ENCODE data around the gene CDKN2D. TPM values are rescaled to one million over a fixed set of nuclear protein-coding genes. Genes with fewer than 3 reads are reported as not detected.
"Not testable (repeated sequence)": the region's sequence is repeated elsewhere in the genome, so short reads cannot be mapped to it uniquely, and the experiment has no call there.

CDKN2D gene
- total RNA-seq, 1 donor from 2014 or later, result 12.0 TPM

DNA sequence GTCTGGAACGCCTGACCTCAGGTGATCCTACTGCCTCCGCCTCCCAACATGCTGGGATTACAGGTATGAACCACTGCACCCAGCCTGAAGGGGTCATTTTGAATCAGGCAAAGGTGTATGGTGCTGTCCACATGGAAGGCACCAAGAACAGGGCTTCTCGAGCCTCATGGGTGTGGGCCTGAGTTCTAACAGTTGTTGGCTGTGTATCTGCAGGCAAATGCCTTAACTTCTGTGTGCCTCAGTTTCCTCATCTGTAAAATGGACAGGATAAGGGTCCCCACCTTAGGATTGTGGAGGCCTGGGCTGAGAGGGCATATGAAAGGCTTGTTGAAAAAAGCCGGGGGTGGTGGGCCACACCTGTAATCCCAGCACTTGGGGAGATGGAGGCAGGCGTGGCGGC is 9.2 kb upstream of the CDKN2D start:
- no peaks in the 10 kb centered on the region for H3K36me3 Mint-ChIP-seq (ENCODE audit: low read depth)
- H3K27ac Mint-ChIP-seq (ENCODE audit: unreplicated experiment), result no peak overlapping the region
- TF ChIP-seq CTCF (IDR thresholded peaks at IDR 0.05), result no peak
- peaks cover 7% of the 10 kb centered on the region for H3K4me1 Mint-ChIP-seq (ENCODE audit: low read depth)
- DNase-seq (ENCODE audit: low spot score), result no peak
- no peak overlapping the region for H3K4me3 Mint-ChIP-seq (ENCODE audit: unreplicated experiment)
- H3K9me3 Mint-ChIP-seq (ENCODE audit: low read depth), result no peaks in the 10 kb centered on the region
- no peaks in the 10 kb centered on the region for H3K27me3 Mint-ChIP-seq (ENCODE audit: low read depth)

GRCh38 chr19:10575011-10575716 is 6.4 kb upstream of the CDKN2D start:
- H3K9me3 Mint-ChIP-seq (ENCODE audit: low read depth), result no peaks in the 10 kb centered on the region
- no peak overlapping the region for H3K27ac Mint-ChIP-seq (ENCODE audit: unreplicated experiment)
- no peak overlapping the region for H3K4me3 Mint-ChIP-seq (ENCODE audit: unreplicated experiment)
- no peak for TF ChIP-seq CTCF (IDR thresholded peaks at IDR 0.05)
- no peak for DNase-seq (ENCODE audit: low spot score)
- H3K27me3 Mint-ChIP-seq (ENCODE audit: low read depth), result no peaks in the 10 kb centered on the region
- no peaks in the 10 kb centered on the region for H3K36me3 Mint-ChIP-seq (ENCODE audit: low read depth)
- peaks cover 7% of the 10 kb centered on the region for H3K4me1 Mint-ChIP-seq (ENCODE audit: low read depth)

DNA sequence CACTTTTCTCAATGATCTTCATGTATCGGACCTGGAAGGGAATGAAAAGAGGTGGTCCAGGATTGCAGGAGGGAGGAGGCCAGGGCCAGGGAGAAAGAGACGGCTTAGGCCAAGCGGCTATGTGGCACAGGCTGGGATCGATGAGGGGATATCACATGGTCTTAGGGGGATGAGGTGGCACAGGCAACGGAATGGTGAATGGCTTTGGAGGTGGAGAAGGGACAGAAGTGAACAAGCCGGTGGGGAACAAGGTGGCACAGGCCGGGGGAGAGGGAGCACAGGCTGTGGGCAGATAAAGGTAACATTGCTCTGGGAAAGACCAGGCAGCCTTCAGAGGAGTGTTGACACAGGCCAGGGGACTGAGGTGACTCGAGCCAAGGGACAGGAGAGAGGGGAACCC is 5.7 kb upstream of the CDKN2D start:
- no peak for TF ChIP-seq CTCF (IDR thresholded peaks at IDR 0.05)
- Mint-ChIP-seq H3K4me1 (ENCODE audit: low read depth) (peaks cover 8% of the 10 kb centered on the region), H3K27ac (ENCODE audit: unreplicated experiment) (no peak overlapping the region), H3K27me3 (ENCODE audit: low read depth) (no peaks in the 10 kb centered on the region), H3K36me3 (ENCODE audit: low read depth) (no peaks in the 10 kb centered on the region), H3K4me3 (ENCODE audit: unreplicated experiment) (no peak overlapping the region), H3K9me3 (ENCODE audit: low read depth) (no peaks in the 10 kb centered on the region)
- no peak for DNase-seq (ENCODE audit: low spot score)

GRCh38 chr19:10573793-10574192 is 5.0 kb upstream of the CDKN2D start:
- H3K9me3 Mint-ChIP-seq (ENCODE audit: low read depth); H3K36me3 Mint-ChIP-seq (ENCODE audit: low read depth); H3K27me3 Mint-ChIP-seq (ENCODE audit: low read depth); H3K27ac Mint-ChIP-seq (ENCODE audit: unreplicated experiment); DNase-seq (ENCODE audit: low spot score); H3K4me3 Mint-ChIP-seq (ENCODE audit: unreplicated experiment): not testable (repeated sequence)
- peaks cover 14% of the 10 kb centered on the region for H3K4me1 Mint-ChIP-seq (ENCODE audit: low read depth)

- no peaks in the 10 kb centered on the region for H3K9me3 Mint-ChIP-seq (ENCODE audit: low read depth)
- TF ChIP-seq CTCF (IDR thresholded peaks at IDR 0.05), result no peak
- DNase-seq (ENCODE audit: low spot score), result peak; percentile 90
- no peak overlapping the region for H3K27ac Mint-ChIP-seq (ENCODE audit: unreplicated experiment)
- H3K4me1 Mint-ChIP-seq (ENCODE audit: low read depth), result peaks cover 42% of the 10 kb centered on the region
- H3K4me3 Mint-ChIP-seq (ENCODE audit: unreplicated experiment), result peak overlapping the region; percentile 84
- H3K27me3 Mint-ChIP-seq (ENCODE audit: low read depth), result no peaks in the 10 kb centered on the region
- H3K36me3 Mint-ChIP-seq (ENCODE audit: low read depth), result no peaks in the 10 kb centered on the region
Observed at GRCh38 chr19:10568062-10568825, 535 bp downstream of the CDKN2D start.
